B cell (primary cell): ENCODE data around the gene FN3K. TPM values are rescaled to one million over a fixed set of nuclear protein-coding genes. Genes with fewer than 3 reads are reported as not detected.

Experiments
- ATAC-seq: fragments of 200-7000 bp; cut with Tn5 transposase; one replicate; pipeline ENCODE4 v1.10.0; 2021; ENCODE audit warnings: low read depth, mild to moderate bottlenecking, moderate number of reproducible peaks, moderate library complexity
- CTCF ChIA-PET: fragments of 350-600 bp; sonication (Branson Sonifier 250); formaldehyde crosslinking; loops from one replicate; lab custom pipeline; 2021; ENCODE audit warnings: antibody characterized with exemption, inconsistent platforms; lab: Charles Lee
- POLR2A ChIA-PET: fragments of 350-600 bp; sonication (Branson Sonifier 250); formaldehyde crosslinking; loops from one replicate; lab custom pipeline; 2021; ENCODE audit warnings: antibody characterized with exemption; lab: Charles Lee
- DNase-seq: peaks from one replicate; pipeline ENCODE4 v3.0.0; 2013
- H2AFZ ChIP-seq: 2 replicates; pipeline ENCODE4 v1.6.1; 2012; ENCODE audit warnings: mild to moderate bottlenecking, low read depth, low read length; ENCODE audit not compliant: insufficient read depth, poor library complexity, severe bottlenecking
- H3K27ac ChIP-seq, 2 donors: 1 replicate in 1 of 2; 2 replicates in 1 of 2; pipeline ENCODE4 v1.5.1; 2012 to 2013; ENCODE audit warnings: low read length in 2 of 2, mild to moderate bottlenecking in 2 of 2, moderate library complexity in 1 of 2
- H3K27me3 ChIP-seq, 4 experiments: fragments of 200-600 bp in 1 of 4; sonication (generic) in 1 of 4; replicated peaks in 1 of 4; 1 replicate in 2 of 4; 2 replicates in 2 of 4; pipeline versions ENCODE4 v1.6.1 to v1.7.0; 2013 to 2016; ENCODE audit warnings: low read length in 3 of 4, mild to moderate bottlenecking in 2 of 4, mixed read lengths in 1 of 4, moderate library complexity in 1 of 4; ENCODE audit not compliant: insufficient read depth in 4 of 4, control insufficient read depth in 3 of 4; ENCODE audit errors: control extremely low read depth in 1 of 4
- H3K36me3 ChIP-seq, 2 experiments: replicated peaks in 1 of 2; 1 replicate in 1 of 2; 2 replicates in 1 of 2; pipeline versions ENCODE4 v1.6.1 to v1.7.1; 2013; ENCODE audit warnings: low read length in 1 of 2; ENCODE audit not compliant: insufficient read depth in 2 of 2, control insufficient read depth in 1 of 2; ENCODE audit errors: control extremely low read depth in 1 of 2, extremely low read depth in 1 of 2
- H3K4me1 ChIP-seq, 2 donors: fragments of 200-600 bp in 1 of 2; sonication (generic) in 1 of 2; 1 replicate in 1 of 2; 2 replicates in 1 of 2; pipeline versions ENCODE4 v1.5.1 to v1.6.1; 2013 to 2017; ENCODE audit warnings: low read length in 2 of 2; ENCODE audit not compliant: control insufficient read depth in 2 of 2, insufficient read depth in 2 of 2
- H3K4me2 ChIP-seq: replicated peaks from 2 replicates; pipeline ENCODE3; 2012; ENCODE audit warnings: mild to moderate bottlenecking, low read depth, low read length; ENCODE audit not compliant: poor library complexity, severe bottlenecking
- H3K4me3 ChIP-seq, 5 experiments: fragments of 200-600 bp in 1 of 5; sonication (generic) in 1 of 5; 1 replicate in 3 of 5; 2 replicates in 2 of 5; pipeline versions ENCODE4 v1.5.1 to v1.7.0; 2011 to 2016; ENCODE audit warnings: low read length in 4 of 5, mild to moderate bottlenecking in 4 of 5, low read depth in 2 of 5, control low read depth in 1 of 5, moderate library complexity in 1 of 5; ENCODE audit not compliant: insufficient read depth in 1 of 5; ENCODE audit errors: control extremely low read depth in 1 of 5, extremely low read depth in 1 of 5
- H3K79me2 ChIP-seq: fragments of 200-600 bp; sonication (generic); one replicate; pipeline ENCODE4 v1.6.0; 2016; ENCODE audit warnings: low read length; ENCODE audit not compliant: control insufficient read depth, insufficient read depth
- H3K9ac ChIP-seq: fragments of 200-600 bp; sonication (generic); 2 replicates; pipeline ENCODE4 v1.6.1; 2017; ENCODE audit warnings: mild to moderate bottlenecking, low read length, moderate library complexity
- H3K9me3 ChIP-seq, 3 donors: one replicate each; pipeline versions ENCODE4 v1.6.1 to v1.7.1; 2013; ENCODE audit warnings: low read length in 2 of 3; ENCODE audit not compliant: control insufficient read depth in 2 of 3, insufficient read depth in 1 of 3; ENCODE audit errors: control extremely low read depth in 1 of 3
- H4K20me1 ChIP-seq: 2 replicates; pipeline ENCODE4 v1.6.0; 2012; ENCODE audit warnings: mild to moderate bottlenecking, low read length; ENCODE audit not compliant: insufficient read depth, control insufficient read depth, poor library complexity, severe bottlenecking
- H3K27ac Mint-ChIP-seq: one replicate; pipeline ENCODE4 v1.8.0; 2021; ENCODE audit warnings: mixed read lengths
- H3K27me3 Mint-ChIP-seq: one replicate; pipeline ENCODE4 v1.8.0; 2021; ENCODE audit warnings: mixed read lengths
- H3K4me1 Mint-ChIP-seq: one replicate; pipeline ENCODE4 v1.8.0; 2021; ENCODE audit warnings: mixed read lengths
- H3K4me3 Mint-ChIP-seq: one replicate; pipeline ENCODE4 v1.8.0; 2021; ENCODE audit warnings: mixed read lengths
- H3K9me3 Mint-ChIP-seq: one replicate; pipeline ENCODE4 v1.8.0; 2022; ENCODE audit warnings: mixed read lengths; ENCODE audit not compliant: insufficient read depth
- CTCF ChIP-seq: fragments of 200-600 bp; IDR thresholded peaks from one replicate; pipeline ENCODE4 v1.8.0; 2022; ENCODE audit warnings: antibody characterized with exemption, mild to moderate bottlenecking
- EZH2 ChIP-seq: IDR thresholded peaks from 2 replicates; pipeline ENCODE4 v1.6.1; 2012; ENCODE audit warnings: borderline replicate concordance, low read depth, mild to moderate bottlenecking, moderate library complexity, low read length; ENCODE audit not compliant: insufficient read depth, poor library complexity, severe bottlenecking
- WGBS: methylation state at CpG from one replicate; pipeline ENCODE4 v1.1.5; 2013; ENCODE audit warnings: missing lambda C conversion rate; ENCODE audit not compliant: insufficient coverage; 5-methylcytosine and 5-hydroxymethylcytosine counted together
- intact Hi-C: fragments of 100-400 bp; cut with micrococcal nuclease; formaldehyde crosslinking; loops from one replicate; pipeline ENCODE4 v1.10.0; 2022
- polyA plus RNA-seq: library from polyadenylated mRNA; depleted of rRNA; stranded (reverse); fragments of >200 nt; gene quantifications from 2 replicates; pipeline ENCODE4 v1.2.3, GENCODE V29; 2012
- total RNA-seq, 2 donors: library from RNA; stranded (reverse); fragments of 120-200 nt in 1 of 2; gene quantifications; 1 replicate in 1 of 2; 2 replicates in 1 of 2; pipeline versions ENCODE4 v1.2.3 to v1.2.4, GENCODE V29; 2013 to 2022

Gene FN3K
- total and polyA plus RNA-seq, 2 donors (not counting 1 experiment from before 2014, with no cell fraction given): 1.1 to 2.6 TPM

- WGBS: 97% methylated on average over 16 of the region's 18 CpGs
- Mint-ChIP-seq H3K4me3 (peak overlapping the region; percentile 96), H3K27ac (no peak overlapping the region)
Observed at GRCh38 chr17:82718986-82719685, 16.3 kb upstream of the FN3K start.

More at GRCh38 chr17:82718986-82719685, 16.3 kb upstream of the FN3K start:
- H3K27ac ChIP-seq: no peak overlapping the region
- no peak for TF ChIP-seq EZH2
- no peak for TF ChIP-seq CTCF
- no peaks in the 10 kb centered on the region for H3K27me3 Mint-ChIP-seq
- peaks cover 17% of the 10 kb centered on the region for H4K20me1 ChIP-seq
- intact Hi-C loops: no loop called here
- H3K4me1 Mint-ChIP-seq: peaks cover 22% of the 10 kb centered on the region
- H3K4me1 ChIP-seq: peaks cover 16 to 21% of the 10 kb centered on the region in 2 donors
- H3K9me3 ChIP-seq: no peaks in the 10 kb centered on the region
- H3K27me3 ChIP-seq: no peaks in the 10 kb centered on the region
- H3K36me3 ChIP-seq: peaks cover 0 to 28% of the 10 kb centered on the region in 2 experiments
- peaks cover 14% of the 10 kb centered on the region for H3K79me2 ChIP-seq
- no peak overlapping the region for H3K4me3 ChIP-seq
- ChIA-PET POLR2A (no interaction called here), CTCF (no interaction called here)
- H3K4me2 ChIP-seq: no peak overlapping the region
- DNase-seq (no peak), ATAC-seq (no peak)
- no peak overlapping the region for H3K9ac ChIP-seq
- H2AFZ ChIP-seq: no peak overlapping the region
- no peaks in the 10 kb centered on the region for H3K9me3 Mint-ChIP-seq
